KMS-11 (cell line): Measurements from ENCODE around the gene ARMC3.
"Not testable (repeated sequence)": the region's sequence is repeated elsewhere in the genome, so short reads cannot be mapped to it uniquely, and the experiment has no call there.

Source experiments
- H2AFZ ChIP-seq: fragments of 200-600 bp; sonication (generic); 2 replicates; pipeline ENCODE4 v1.6.1; 2016; ENCODE audit warnings: antibody characterized with exemption, mixed run types, low read depth
- H3K27ac ChIP-seq: fragments of 200-600 bp; sonication (generic); 2 replicates; pipeline ENCODE4 v1.6.1; 2016; ENCODE audit warnings: mild to moderate bottlenecking, mixed run types
- H3K27me3 ChIP-seq: fragments of 200-600 bp; sonication (generic); 2 replicates; pipeline ENCODE4 v1.6.1; 2017; ENCODE audit warnings: mild to moderate bottlenecking, low read depth, mixed run types, moderate library complexity; ENCODE audit not compliant: insufficient read depth
- H3K36me3 ChIP-seq: fragments of 200-600 bp; sonication (generic); 2 replicates; pipeline ENCODE4 v1.6.1; 2017; ENCODE audit warnings: mild to moderate bottlenecking, mixed run types; ENCODE audit not compliant: insufficient read depth
- H3K4me1 ChIP-seq: fragments of 200-600 bp; sonication (generic); 2 replicates; pipeline ENCODE4 v1.6.1; 2016; ENCODE audit warnings: mild to moderate bottlenecking, low read depth, mixed run types; ENCODE audit not compliant: poor library complexity, severe bottlenecking
- H3K4me2 ChIP-seq: fragments of 200-600 bp; sonication (generic); 2 replicates; pipeline ENCODE4 v1.7.0; 2016; ENCODE audit warnings: mild to moderate bottlenecking, mixed run types
- H3K4me3 ChIP-seq: fragments of 200-600 bp; sonication (generic); IDR thresholded peaks from 2 replicates; pipeline ENCODE4 v1.6.1; 2017; ENCODE audit warnings: low read depth, low read length, mixed read lengths; ENCODE audit not compliant: insufficient read depth
- H3K79me2 ChIP-seq: fragments of 200-600 bp; sonication (generic); 2 replicates; pipeline ENCODE4 v1.6.1; 2016; ENCODE audit warnings: low read depth, mixed run types; ENCODE audit not compliant: insufficient read depth
- H3K9ac ChIP-seq: fragments of 200-600 bp; sonication (generic); 2 replicates; pipeline ENCODE4 v1.6.1; 2016; ENCODE audit warnings: mild to moderate bottlenecking, mixed run types
- H4K20me1 ChIP-seq: fragments of 200-600 bp; sonication (generic); 2 replicates; pipeline ENCODE4 v1.6.1; 2016; ENCODE audit warnings: mild to moderate bottlenecking, mixed run types; ENCODE audit not compliant: insufficient read depth
- CTCF ChIP-seq: fragments of 200-600 bp; sonication (generic); conservative IDR thresholded peaks from 2 replicates; pipeline ENCODE4 v1.6.1; 2017; ENCODE audit warnings: low read depth, mild to moderate bottlenecking, antibody characterized with exemption, low read length, moderate library complexity, mixed read lengths

The ARMC3 gene

GRCh38 chr10:22900841-22901601, 26.8 kb upstream of the ARMC3 start:
- H3K4me3 ChIP-seq = no peak overlapping the region
- no peak overlapping the region for H3K4me2 ChIP-seq
- no peak overlapping the region for H3K27ac ChIP-seq
- H3K9ac ChIP-seq = no peak overlapping the region
- no peaks in the 10 kb centered on the region for H3K27me3 ChIP-seq
- TF ChIP-seq CTCF = no peak
- H3K4me1 ChIP-seq = no peaks in the 10 kb centered on the region
- H3K79me2 ChIP-seq = no peaks in the 10 kb centered on the region
- no peaks in the 10 kb centered on the region for H4K20me1 ChIP-seq
- H2AFZ ChIP-seq = no peak overlapping the region
- H3K36me3 ChIP-seq = no peaks in the 10 kb centered on the region

GRCh38 chr10:22902147-22902546, 25.7 kb upstream of the ARMC3 start:
- H3K4me1 ChIP-seq, H3K4me2 ChIP-seq, H2AFZ ChIP-seq, H3K79me2 ChIP-seq, H3K36me3 ChIP-seq, H3K9ac ChIP-seq, H3K27ac ChIP-seq, H3K4me3 ChIP-seq, H4K20me1 ChIP-seq, H3K27me3 ChIP-seq: not testable (repeated sequence)

GRCh38 chr10:22903694-22904093, 24.2 kb upstream of the ARMC3 start:
- no peak overlapping the region for H3K4me3 ChIP-seq
- H4K20me1 ChIP-seq = no peaks in the 10 kb centered on the region
- H2AFZ ChIP-seq = no peak overlapping the region
- no peak for TF ChIP-seq CTCF
- no peak overlapping the region for H3K27ac ChIP-seq
- H3K27me3 ChIP-seq = no peaks in the 10 kb centered on the region
- no peaks in the 10 kb centered on the region for H3K79me2 ChIP-seq
- H3K4me2 ChIP-seq = no peak overlapping the region
- H3K4me1 ChIP-seq = no peaks in the 10 kb centered on the region
- H3K9ac ChIP-seq = no peak overlapping the region
- no peaks in the 10 kb centered on the region for H3K36me3 ChIP-seq

- Histone ChIP-seq H3K36me3 (no peaks in the 10 kb centered on the region), H4K20me1 (no peaks in the 10 kb centered on the region), H3K27ac (no peak overlapping the region), H3K79me2 (no peaks in the 10 kb centered on the region), H3K4me3 (no peak overlapping the region), H3K27me3 (no peaks in the 10 kb centered on the region), H3K4me2 (no peak overlapping the region), H3K9ac (no peak overlapping the region), H3K4me1 (no peaks in the 10 kb centered on the region), H2AFZ (no peak overlapping the region)
- TF ChIP-seq CTCF = no peak
Measured at GRCh38 chr10:22906767-22907166, 21.1 kb upstream of the ARMC3 start.

GRCh38 chr10:22908837-22909236, 19.0 kb upstream of the ARMC3 start:
- H3K79me2 ChIP-seq = no peaks in the 10 kb centered on the region
- H3K9ac ChIP-seq = no peak overlapping the region
- H3K36me3 ChIP-seq = no peaks in the 10 kb centered on the region
- no peak overlapping the region for H3K27ac ChIP-seq
- H4K20me1 ChIP-seq = no peaks in the 10 kb centered on the region
- no peak overlapping the region for H2AFZ ChIP-seq
- no peak for TF ChIP-seq CTCF
- no peak overlapping the region for H3K4me3 ChIP-seq
- H3K4me1 ChIP-seq = no peaks in the 10 kb centered on the region
- H3K27me3 ChIP-seq = no peaks in the 10 kb centered on the region
- H3K4me2 ChIP-seq = no peak overlapping the region

- not testable (repeated sequence) for H3K4me2 ChIP-seq, H3K4me1 ChIP-seq, H3K9ac ChIP-seq, H3K36me3 ChIP-seq, H3K79me2 ChIP-seq, H3K27ac ChIP-seq, H3K27me3 ChIP-seq, H4K20me1 ChIP-seq, H2AFZ ChIP-seq, H3K4me3 ChIP-seq
Measured at GRCh38 chr10:22909673-22910072, 18.2 kb upstream of the ARMC3 start.
